ENCODE results near the gene VPS35L.

- TF ChIP-seq CTCF (IDR thresholded peaks at IDR 0.05; ENCODE audit: low read depth, low read length, poor library complexity, severe bottlenecking) (no peak), EZH2phosphoT487 (IDR thresholded peaks at IDR 0.05; ENCODE audit: borderline replicate concordance, low read length) (no peak)
These were observed 147.8 kb downstream of the VPS35L start for GRCh38 chr16:19703172-19703889.

Data from DOHH2 (cell line).